ENCODE measurements around the gene C1S.
A peak's percentile ranks its signal among the peaks of the same experiment; 100 is the strongest.

The C1S gene

GRCh38 chr12:7108796-7109571, 48.5 kb downstream of the C1S start, which contains the start of gene C1RL (continued):
- TF ChIP-seq ZNF704 (tag by site-specific recombination; IDR thresholded peaks at IDR 0.05) (no peak), ZNF16 (tag by site-specific recombination; IDR thresholded peaks at IDR 0.05; ENCODE audit: low read depth) (no peak), WT1 (tag by site-specific recombination; IDR thresholded peaks at IDR 0.05) (no peak), ZNF174 (tag by site-specific recombination; IDR thresholded peaks at IDR 0.05) (no peak), ZNF398 (tag by site-specific recombination; IDR thresholded peaks at IDR 0.05) (peak; percentile 39; the same call in 1 of the 2 replicates), ZBTB21 (tag by site-specific recombination; IDR thresholded peaks at IDR 0.05) (no peak), INSM2 (tag by site-specific recombination; IDR thresholded peaks at IDR 0.05) (no peak), SCRT2 (tag by site-specific recombination; IDR thresholded peaks at IDR 0.05) (no peak), ZNF837 (tag by site-specific recombination; IDR thresholded peaks at IDR 0.05) (no peak), FEZF1 (tag by site-specific recombination; IDR thresholded peaks at IDR 0.05) (no peak), ZNF707 (tag by site-specific recombination; IDR thresholded peaks at IDR 0.05) (no peak), ZBTB48 (tag by site-specific recombination; IDR thresholded peaks at IDR 0.05) (no peak), YY2 (tag by site-specific recombination; IDR thresholded peaks at IDR 0.05) (no peak), ZNF354C (tag by site-specific recombination; IDR thresholded peaks at IDR 0.05; ENCODE audit: borderline replicate concordance, low read depth) (no peak), ZSCAN5A (tag by site-specific recombination; IDR thresholded peaks at IDR 0.05) (no peak), ZNF791 (tag by site-specific recombination; IDR thresholded peaks at IDR 0.05) (no peak), ZBTB26 (tag by site-specific recombination; optimal IDR thresholded peaks at IDR 0.05) (no peak), ZNF670 (tag by site-specific recombination; IDR thresholded peaks at IDR 0.05; ENCODE audit: low read depth) (no peak), ZNF18 (tag by site-specific recombination; IDR thresholded peaks at IDR 0.05) (no peak), ZNF544 (tag by site-specific recombination; IDR thresholded peaks at IDR 0.05) (no peak), ZNF366 (tag by site-specific recombination; conservative IDR thresholded peaks at IDR 0.05) (peak; percentile 69), ZNF529 (tag by site-specific recombination; IDR thresholded peaks at IDR 0.05; ENCODE audit: insufficient replicate concordance) (no peak), ZFP69B (tag by site-specific recombination; IDR thresholded peaks at IDR 0.05) (0 out of 2 replicates have a peak, but pooled peaks have one; percentile 22), ZFP41 (tag by site-specific recombination; IDR thresholded peaks at IDR 0.05; ENCODE audit: borderline replicate concordance) (no peak), ZNF658 (tag by site-specific recombination; IDR thresholded peaks at IDR 0.05) (no peak), ZNF571 (tag by site-specific recombination; IDR thresholded peaks at IDR 0.05) (no peak), ZBTB10 (tag by site-specific recombination; IDR thresholded peaks at IDR 0.05) (no peak), ZBTB8A (tag by site-specific recombination; IDR thresholded peaks at IDR 0.05) (0 out of 2 replicates have a peak, but pooled peaks have one; percentile 8), ZNF48 (tag by site-specific recombination; IDR thresholded peaks at IDR 0.05) (no peak)

Data from HEK293 (cell line).